ENCODE data around the gene MAMSTR. TPM values are rescaled to one million over a fixed set of nuclear protein-coding genes. Genes with fewer than 3 reads are reported as not detected.
A peak's percentile ranks its signal among the peaks of the same experiment; 100 is the strongest.

MAMSTR gene
- total RNA-seq, 1 experiment from 2014 or later = 1.6 TPM

- H3K4ac ChIP-seq (ENCODE audit: low read depth, low read length) = no peak overlapping the region
- H3K79me2 ChIP-seq (ENCODE audit: insufficient read depth, low read length) = no peaks in the 10 kb centered on the region
- Mint-ChIP-seq H3K9me3 (no peaks in the 10 kb centered on the region), H3K4me3 (peak overlapping the region in 1 of 2 experiments; percentile 33; a peak in 1 of 5 replicates), H3K27ac (peak overlapping the region in 2 of 3 experiments; percentile 38 to 78; a peak in 4 of 7 replicates), H3K27me3 (ENCODE audit: low read depth) (no peaks in the 10 kb centered on the region; the same call in 1 of the 2 replicates), H3K4me1 (peaks cover 7 to 14% of the 10 kb centered on the region in 2 experiments), H3K36me3 (ENCODE audit: insufficient read depth in 1 of 3, low read depth in 3 of 3) (peaks cover 0 to 4% (median 4%) of the 10 kb centered on the region in 3 experiments; a peak in 3 of 7 replicates)
- H4K8ac ChIP-seq (replicated peaks; ENCODE audit: insufficient read length, low read depth, low read length) = no peak overlapping the region
- H3K56ac ChIP-seq (ENCODE audit: insufficient read length, low read depth, low read length) = no peak overlapping the region
- no peak overlapping the region for H2AK5ac ChIP-seq (ENCODE audit: insufficient read length, low read length)
- H3K79me1 ChIP-seq (ENCODE audit: insufficient read depth, low read depth, low read length, poor library complexity, severe bottlenecking) = no peaks in the 10 kb centered on the region
- H3K9me3 ChIP-seq (ENCODE audit: control insufficient read depth, low read depth, low read length) = no peaks in the 10 kb centered on the region
- peak; percentile 58 for DNase-seq
- no peak overlapping the region for H2BK12ac ChIP-seq (ENCODE audit: insufficient read length, low read depth, low read length)
- no peak overlapping the region for H2BK20ac ChIP-seq (ENCODE audit: low read depth, low read length, poor library complexity, severe bottlenecking)
- H3K27ac ChIP-seq (ENCODE audit: insufficient read length, low read depth, low read length) = no peak overlapping the region
- no peak overlapping the region for H3K18ac ChIP-seq (ENCODE audit: insufficient read length, low read depth, low read length)
- H4K5ac ChIP-seq (ENCODE audit: insufficient read length, low read depth, low read length) = no peak overlapping the region
- no CpG with 5 or more reads among the region's 11 CpGs for WGBS (ENCODE audit: extremely low coverage, insufficient read length, low lambda C conversion rate)
- no peak overlapping the region for H2BK5ac ChIP-seq (ENCODE audit: insufficient read length, low read length)
- H3K4me2 ChIP-seq (ENCODE audit: insufficient read depth, insufficient read length, low read length) = no peak overlapping the region
- no peak overlapping the region for H2BK15ac ChIP-seq (ENCODE audit: low read depth, low read length)
- no peak for TF ChIP-seq CTCF (conservative IDR thresholded peaks at IDR 0.05)
- no peaks in the 10 kb centered on the region for H3K23me2 ChIP-seq (ENCODE audit: insufficient read length, low read depth, low read length, poor library complexity, severe bottlenecking)
- no peak overlapping the region for H2BK120ac ChIP-seq (ENCODE audit: low read depth, low read length, poor library complexity, severe bottlenecking)
- no peak overlapping the region for H3K14ac ChIP-seq (ENCODE audit: insufficient read depth, low read length)
- H4K91ac ChIP-seq (ENCODE audit: insufficient read length, low read depth, low read length) = no peak overlapping the region
- H3K4me1 ChIP-seq (ENCODE audit: insufficient read depth, low read length) = no peaks in the 10 kb centered on the region
- H3K27me3 ChIP-seq (ENCODE audit: insufficient read depth, low read length) = no peaks in the 10 kb centered on the region
- H3T11ph ChIP-seq (ENCODE audit: low read length) = no peak overlapping the region
- H2AFZ ChIP-seq (ENCODE audit: low read length) = no peak overlapping the region
- H3K9ac ChIP-seq (ENCODE audit: extremely low read depth, insufficient read length, low read length) = no peak overlapping the region
- no peaks in the 10 kb centered on the region for H4K20me1 ChIP-seq (ENCODE audit: control insufficient read depth, insufficient read depth, insufficient read length)
- H3K23ac ChIP-seq (ENCODE audit: insufficient read length, low read depth, low read length) = no peak overlapping the region
Observed at GRCh38 chr19:48724796-48725753, 5.5 kb upstream of the MAMSTR start.

Data from H9 (cell line).